ENCODE data around the gene FBXW8.

DNA sequence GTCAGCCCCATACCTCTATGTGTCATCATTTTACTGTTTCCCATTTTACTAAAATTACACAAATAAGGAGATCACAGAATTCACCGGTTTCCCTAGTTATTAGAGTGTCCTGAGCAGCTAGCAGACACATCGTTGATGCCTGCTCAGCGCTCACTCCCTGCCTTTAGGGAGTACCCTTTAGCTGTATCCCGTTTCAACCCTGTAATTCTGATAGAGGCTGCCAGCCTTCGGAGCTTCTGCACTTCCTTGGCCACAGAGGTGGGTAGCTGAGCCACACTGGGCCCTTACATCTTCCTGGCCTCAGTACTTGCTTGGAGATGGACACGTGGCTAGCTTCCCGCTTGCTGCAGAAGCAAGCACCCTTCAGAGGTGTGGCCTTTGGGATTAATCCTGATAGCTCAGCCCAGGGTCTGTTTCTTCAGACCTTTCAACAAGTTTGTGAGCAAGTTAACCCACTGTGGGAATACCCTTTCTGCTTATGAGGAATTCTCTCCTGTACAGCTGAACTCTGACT lies 14.3 kb upstream of the FBXW8 start:
- TF ChIP-seq, protein P1, sequence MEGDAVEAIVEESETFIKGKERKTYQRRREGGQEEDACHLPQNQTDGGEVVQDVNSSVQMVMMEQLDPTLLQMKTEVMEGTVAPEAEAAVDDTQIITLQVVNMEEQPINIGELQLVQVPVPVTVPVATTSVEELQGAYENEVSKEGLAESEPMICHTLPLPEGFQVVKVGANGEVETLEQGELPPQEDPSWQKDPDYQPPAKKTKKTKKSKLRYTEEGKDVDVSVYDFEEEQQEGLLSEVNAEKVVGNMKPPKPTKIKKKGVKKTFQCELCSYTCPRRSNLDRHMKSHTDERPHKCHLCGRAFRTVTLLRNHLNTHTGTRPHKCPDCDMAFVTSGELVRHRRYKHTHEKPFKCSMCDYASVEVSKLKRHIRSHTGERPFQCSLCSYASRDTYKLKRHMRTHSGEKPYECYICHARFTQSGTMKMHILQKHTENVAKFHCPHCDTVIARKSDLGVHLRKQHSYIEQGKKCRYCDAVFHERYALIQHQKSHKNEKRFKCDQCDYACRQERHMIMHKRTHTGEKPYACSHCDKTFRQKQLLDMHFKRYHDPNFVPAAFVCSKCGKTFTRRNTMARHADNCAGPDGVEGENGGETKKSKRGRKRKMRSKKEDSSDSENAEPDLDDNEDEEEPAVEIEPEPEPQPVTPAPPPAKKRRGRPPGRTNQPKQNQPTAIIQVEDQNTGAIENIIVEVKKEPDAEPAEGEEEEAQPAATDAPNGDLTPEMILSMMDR (conservative IDR thresholded peaks at IDR 0.05), result no peak
- no peak for TF ChIP-seq EZH2 (IDR thresholded peaks at IDR 0.05; ENCODE audit: low read depth)

All from PC-9 (cell line).